GM19455 (cell line): ENCODE measurements around the gene FBXO7.

Experiments
- ATAC-seq: cut with Tn5 transposase; IDR thresholded peaks from one replicate; pipeline ENCODE4 v1.9.1; 2021; ENCODE audit not compliant: unreplicated experiment

Gene FBXO7

GRCh38 chr22:32531228-32531627 lies 56.6 kb downstream of the FBXO7 start:
- no peak for ATAC-seq

GRCh38 chr22:32531931-32532819 lies 57.6 kb downstream of the FBXO7 start:
- ATAC-seq, result no peak

- ATAC-seq, result no peak
These were observed 58.2 kb downstream of the FBXO7 start for GRCh38 chr22:32532820-32533128.

- ATAC-seq, result no peak
These were observed 58.9 kb downstream of the FBXO7 start for GRCh38 chr22:32533265-32534111.

DNA sequence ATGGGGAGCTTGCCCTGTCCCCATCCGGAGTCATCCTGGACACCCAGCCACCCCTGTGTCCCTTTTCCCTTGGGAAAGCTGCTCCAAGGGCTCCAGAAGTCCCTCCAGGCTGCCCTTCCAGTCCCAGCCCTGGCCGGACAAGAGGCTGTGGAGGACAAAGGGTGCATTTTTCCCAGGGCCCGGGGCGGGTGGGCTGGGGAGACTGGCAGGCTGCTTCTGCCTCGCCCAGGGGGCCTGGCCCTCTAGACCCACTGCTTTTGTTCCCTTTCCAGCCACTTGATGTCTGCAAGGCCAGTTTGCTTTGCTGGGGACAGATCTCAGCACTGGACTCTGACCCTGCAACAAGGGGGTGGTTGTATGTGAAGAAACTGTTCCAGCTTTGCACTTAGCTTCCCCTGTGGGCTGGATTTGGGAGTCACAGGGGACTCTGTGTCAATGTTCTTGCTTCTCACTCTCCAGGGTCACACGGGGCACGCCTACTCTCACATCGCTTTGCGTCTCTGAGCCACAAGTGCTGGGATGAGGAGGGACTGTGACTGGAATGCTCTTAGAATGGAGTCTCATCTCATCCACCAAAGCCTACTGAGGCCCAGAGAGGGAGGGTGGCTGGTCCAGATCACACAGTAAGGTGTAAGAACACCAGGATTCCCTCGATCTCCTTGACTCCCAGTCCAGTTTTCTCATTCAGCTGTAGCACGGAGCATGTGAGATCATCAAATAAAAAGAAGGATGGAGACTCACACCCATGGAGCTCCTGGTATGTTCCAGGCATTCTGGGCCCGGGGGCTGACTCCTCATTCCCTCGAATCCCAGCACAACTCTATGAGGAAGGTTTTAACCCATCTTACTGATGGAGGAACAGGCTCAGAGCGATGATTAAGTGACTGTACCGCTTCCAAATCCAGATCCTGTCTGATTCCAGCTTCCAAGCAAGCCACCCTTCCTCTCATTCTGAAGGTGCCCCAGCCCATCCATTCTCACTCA lies 59.9 kb downstream of the FBXO7 start:
- ATAC-seq, result no peak

DNA sequence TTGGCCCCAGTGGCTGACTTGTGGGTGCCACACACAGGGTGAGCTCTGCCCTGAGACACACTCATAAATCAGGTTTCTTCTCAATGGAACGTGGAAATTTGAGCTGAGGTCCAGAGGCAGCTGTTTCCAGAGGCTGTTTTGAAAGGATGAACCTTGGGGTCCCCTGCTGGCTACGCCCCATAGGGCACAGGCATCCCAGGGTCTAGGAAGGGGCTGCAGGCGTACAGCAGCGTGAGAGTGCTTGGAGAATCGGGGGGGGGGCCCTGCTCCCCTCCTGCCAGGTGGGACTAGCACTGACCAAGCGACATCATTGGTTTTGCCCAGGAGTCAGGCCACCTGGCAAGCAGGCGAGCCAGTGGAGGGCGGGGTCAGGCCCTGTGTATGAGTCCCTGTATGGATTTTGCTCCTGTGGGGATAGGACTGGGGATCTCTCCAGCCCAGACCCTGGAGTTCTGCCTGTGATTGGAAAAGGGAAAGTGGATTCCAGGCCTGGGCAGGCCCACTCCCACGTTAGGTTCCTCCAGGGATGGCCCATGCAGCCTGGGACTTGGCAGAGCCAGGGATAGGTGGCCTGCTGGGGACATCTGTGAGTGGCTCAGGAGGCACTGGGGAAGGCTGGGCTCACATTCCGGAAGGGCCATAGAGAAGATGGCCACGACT lies 61.0 kb downstream of the FBXO7 start:
- ATAC-seq, result no peak

GRCh38 chr22:32536352-32536751 lies 61.7 kb downstream of the FBXO7 start:
- ATAC-seq, result no peak

- ATAC-seq, result no peak
These were observed 63.9 kb downstream of the FBXO7 start for GRCh38 chr22:32538521-32538920.

DNA sequence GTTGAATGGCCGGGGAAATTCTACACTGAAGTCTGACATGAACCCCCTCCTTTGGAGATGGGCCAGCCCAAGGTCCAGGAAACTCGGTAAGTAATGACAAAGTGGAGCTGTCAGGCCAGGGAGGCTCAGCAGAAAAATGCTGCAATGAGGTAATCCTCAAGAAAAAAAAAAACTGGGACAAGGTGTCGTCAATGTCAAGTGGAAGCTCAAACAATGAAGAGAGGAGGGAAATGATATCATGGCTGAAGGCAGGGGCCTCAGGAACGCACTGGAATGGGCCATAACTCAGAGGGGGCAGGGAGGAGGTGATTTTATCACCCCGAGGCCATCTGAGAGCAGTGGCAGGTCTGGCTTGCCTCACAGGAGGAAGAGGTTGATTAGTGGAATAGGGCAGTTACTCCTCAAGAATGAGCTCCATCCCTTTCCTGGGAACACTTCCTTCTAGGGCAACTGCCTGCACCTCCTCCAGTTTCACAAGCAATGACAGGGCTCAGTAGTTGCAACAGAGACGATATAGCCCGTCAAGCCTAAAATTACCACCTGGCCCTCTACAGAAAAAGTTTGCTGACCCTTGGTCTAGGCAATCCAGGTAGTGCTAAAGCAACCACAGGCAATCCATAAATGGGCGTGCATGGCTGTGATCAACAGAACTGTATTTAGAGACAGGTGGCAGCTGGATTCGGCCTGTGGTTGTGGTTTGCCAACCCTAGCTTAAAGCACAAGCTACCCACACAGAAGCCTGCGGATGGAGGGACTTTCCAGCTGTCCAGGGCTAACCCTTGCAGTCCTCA lies 65.2 kb downstream of the FBXO7 start:
- ATAC-seq, result no peak

GRCh38 chr22:32541481-32541880 lies 66.9 kb downstream of the FBXO7 start:
- ATAC-seq, result no peak

GRCh38 chr22:32542066-32542676 lies 67.6 kb downstream of the FBXO7 start:
- ATAC-seq, result no peak

DNA sequence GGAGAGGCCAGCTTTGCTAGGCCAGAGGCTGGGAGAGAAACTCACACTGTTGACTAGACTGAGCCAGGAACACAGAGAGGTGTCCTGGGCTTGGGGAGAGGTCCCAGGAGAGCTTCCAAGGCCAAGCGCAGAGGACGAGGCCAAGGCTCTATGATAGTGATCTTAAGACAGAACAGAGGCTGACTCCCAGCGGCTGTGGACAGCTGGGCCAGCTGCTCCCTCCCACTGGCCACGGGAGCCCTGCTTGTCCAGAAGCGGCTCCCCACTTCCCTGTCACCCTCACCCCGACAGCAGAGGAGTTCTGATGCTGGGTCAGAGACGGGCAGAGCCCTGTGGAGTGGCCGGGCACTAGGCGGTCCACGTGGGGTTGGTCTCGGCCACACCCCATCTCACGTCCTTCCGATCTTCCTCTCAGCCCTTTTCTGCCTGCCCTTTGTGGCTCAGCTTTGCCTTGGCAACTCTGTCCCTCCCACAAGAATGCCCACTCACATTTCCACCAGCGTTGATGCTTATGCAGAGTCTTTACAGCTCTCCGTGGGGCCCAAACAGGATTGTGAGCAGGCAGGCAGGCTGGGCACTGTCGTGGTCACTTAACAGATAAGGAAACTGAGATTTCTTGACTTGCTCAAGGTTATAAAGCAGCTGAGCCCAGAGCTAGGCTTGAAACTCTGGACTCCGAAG lies 68.2 kb downstream of the FBXO7 start:
- no peak for ATAC-seq

- ATAC-seq, result no peak
These were observed 70.4 kb downstream of the FBXO7 start for GRCh38 chr22:32544953-32545558.

- ATAC-seq, result no peak
These were observed 71.2 kb downstream of the FBXO7 start for GRCh38 chr22:32545801-32546200.

DNA sequence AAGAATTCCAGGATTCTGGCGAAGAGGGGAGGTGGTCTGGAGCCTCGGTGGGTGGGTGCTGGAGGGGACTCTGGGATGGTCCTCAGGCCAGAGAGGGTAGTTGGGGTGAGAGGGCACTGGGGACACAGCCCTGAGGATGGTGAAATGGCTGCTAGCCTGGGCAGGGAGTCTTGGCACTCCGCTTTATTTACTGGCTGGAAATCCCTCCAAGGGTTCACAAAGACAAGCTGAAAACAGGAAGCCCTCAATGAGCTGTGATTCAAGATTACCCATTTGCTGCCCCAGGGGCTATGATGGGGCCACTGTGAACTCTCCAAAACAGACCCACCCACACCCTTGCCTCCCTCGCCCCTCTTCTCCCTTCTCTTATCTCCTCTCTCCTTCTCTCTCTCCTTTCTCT lies 71.9 kb downstream of the FBXO7 start:
- ATAC-seq, result no peak

- no peak for ATAC-seq
These were observed 72.3 kb downstream of the FBXO7 start for GRCh38 chr22:32546935-32547334.

DNA sequence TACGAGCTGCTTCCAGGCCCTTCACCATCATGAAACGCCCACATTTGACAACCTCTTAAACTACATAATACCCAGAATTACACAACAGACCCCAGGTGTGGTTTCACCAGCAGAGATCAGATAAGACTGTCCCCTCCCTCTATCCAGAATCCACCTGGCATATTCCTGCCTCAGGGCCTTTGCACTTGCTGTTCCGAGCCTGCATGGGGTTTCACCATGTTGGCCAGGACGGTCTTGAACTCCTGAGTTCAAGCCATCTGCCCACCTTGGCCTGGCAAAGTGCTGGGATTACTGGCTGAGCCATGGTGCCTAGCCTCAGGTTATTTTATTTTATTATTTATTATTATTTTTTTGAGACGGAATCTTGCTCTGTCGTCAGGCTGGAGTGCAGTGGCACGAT lies 73.4 kb downstream of the FBXO7 start:
- ATAC-seq, result no peak
